ENCODE data around the gene SCO2. TPM values are rescaled to one million over a fixed set of nuclear protein-coding genes. Genes with fewer than 3 reads are reported as not detected.
A peak's percentile ranks its signal among the peaks of the same experiment; 100 is the strongest.

SCO2 gene
- total and polyA plus RNA-seq, 4 donors: 4.7 to 11.6 (median 5.1) TPM; not detected in 1

DNA sequence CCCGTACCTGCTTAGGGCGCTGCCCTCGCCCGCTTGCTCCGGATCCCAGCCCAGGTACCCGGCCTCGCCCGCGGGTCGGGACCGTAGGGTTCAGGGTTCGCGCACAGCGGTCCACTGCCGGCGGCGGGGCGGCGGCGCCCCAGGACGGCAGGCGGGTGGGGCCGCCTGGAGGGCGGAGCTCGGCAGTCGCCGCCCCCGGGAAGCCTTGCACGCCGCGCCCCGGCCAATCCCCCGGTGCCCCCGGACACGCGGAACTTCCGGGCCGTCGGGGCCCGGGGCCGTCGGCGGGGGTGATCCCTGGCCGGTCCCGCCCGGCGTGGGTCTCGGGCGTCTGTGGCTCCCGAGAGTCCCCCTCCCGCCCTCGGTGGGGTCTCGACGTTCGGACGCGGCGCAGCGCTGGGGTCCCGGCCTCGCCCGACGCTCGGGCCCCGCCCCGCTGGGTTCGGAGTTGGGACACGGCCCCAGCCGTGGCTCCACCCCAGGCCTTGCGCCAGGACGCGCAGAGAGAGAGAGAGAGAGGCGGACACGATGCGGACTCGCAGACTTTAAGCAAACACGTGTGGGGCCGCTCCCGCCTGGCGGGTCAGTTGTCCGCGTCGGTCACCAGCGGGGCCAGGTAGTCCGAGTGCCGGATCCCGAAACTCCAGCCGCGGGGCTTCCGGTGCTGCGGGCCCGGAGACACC is 4.6 kb upstream of the SCO2 start, which contains the start of gene TYMP:
TYMP (minus strand) TSS at position 116 of the 683 bp plus-strand sequence. CDS start 303 bp downstream, outside the sequence.
- Histone ChIP-seq H3K9me3 (ENCODE audit: control insufficient read depth, low read length) (no peaks in the 10 kb centered on the region), H3K36me3 (ENCODE audit: control insufficient read depth in 1 of 2, insufficient read depth in 2 of 2, low read length in 1 of 2) (no peaks in the 10 kb centered on the region), H3K4me1 (ENCODE audit: control insufficient read depth in 1 of 2, insufficient read depth in 2 of 2, low read length in 2 of 2) (no peaks in the 10 kb centered on the region), H3K27me3 (ENCODE audit: control insufficient read depth in 1 of 2, insufficient read depth in 2 of 2, low read length in 1 of 2) (no peaks in the 10 kb centered on the region), H3K27ac (ENCODE audit: low read depth in 1 of 2, low read length in 2 of 2) (no peak within 1 kb of the TSS), H3K4me3 (ENCODE audit: low read length in 2 of 2) (no peak within 1 kb of the TSS)
- intact Hi-C loops (cut with DNase I): loop anchor here in 1 of 2 donors (5.0 kb wide), 1 partner anchor 32 kb away; the partner anchor contains the start of gene SYCE3
- DNase-seq (peak; percentile 95), ATAC-seq (ENCODE audit: low FRiP score) (peak; percentile 55)
- 1 to 2% methylated on average over 59 to 92 of the region's 92 CpGs for WGBS, 2 donors

DNA sequence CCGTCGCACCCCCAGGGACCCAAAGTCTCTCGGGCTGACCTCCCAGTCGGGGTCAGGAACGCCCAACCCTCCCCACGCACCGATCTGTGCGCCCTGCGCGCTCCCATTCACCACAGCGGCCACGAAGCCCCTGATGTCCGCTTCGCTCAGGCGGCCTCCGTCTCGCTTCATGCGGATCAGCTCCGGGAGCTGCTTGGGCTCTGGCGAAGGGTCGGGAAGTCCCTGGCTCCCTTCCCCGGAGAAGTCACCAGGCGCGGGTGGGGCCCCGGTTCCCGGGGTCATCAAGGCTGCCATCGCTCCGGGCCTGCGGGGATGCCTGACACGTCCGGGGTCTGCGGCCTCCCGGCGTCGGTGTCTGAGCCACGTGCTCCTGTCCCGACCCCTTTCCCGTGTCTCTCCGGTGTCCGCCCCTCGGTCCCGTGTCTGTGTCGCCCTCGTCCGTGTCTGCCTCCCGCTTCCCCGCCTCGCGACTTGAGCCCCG is 4.1 kb upstream of the SCO2 start:
- intact Hi-C loops (cut with DNase I): loop anchor here in 1 of 2 donors (5.0 kb wide), 1 partner anchor 33 kb away; the partner anchor contains the start of gene SYCE3
- H3K4me1 ChIP-seq (ENCODE audit: control insufficient read depth in 1 of 2, insufficient read depth in 2 of 2, low read length in 2 of 2): no peaks in the 10 kb centered on the region
- 12 to 17% methylated on average over 32 to 50 of the region's 50 CpGs for WGBS, 2 donors
- DNase-seq: peak; percentile 80 to 86
- no peaks in the 10 kb centered on the region for H3K27me3 ChIP-seq (ENCODE audit: control insufficient read depth in 1 of 2, insufficient read depth in 2 of 2, low read length in 1 of 2)
- no peaks in the 10 kb centered on the region for H3K36me3 ChIP-seq (ENCODE audit: control insufficient read depth in 1 of 2, insufficient read depth in 2 of 2, low read length in 1 of 2)
- H3K9me3 ChIP-seq (ENCODE audit: control insufficient read depth, low read length): no peaks in the 10 kb centered on the region
- ATAC-seq (ENCODE audit: low FRiP score): no peak
- no peak overlapping the region for H3K4me3 ChIP-seq (ENCODE audit: low read length in 2 of 2)
- no peak overlapping the region for H3K27ac ChIP-seq (ENCODE audit: low read depth in 1 of 2, low read length in 2 of 2)

- ATAC-seq (ENCODE audit: low FRiP score) (no peak), DNase-seq (peak; percentile 74 to 78)
- no peaks in the 10 kb centered on the region for H3K4me1 ChIP-seq (ENCODE audit: control insufficient read depth in 1 of 2, insufficient read depth in 2 of 2, low read length in 2 of 2)
- WGBS, 2 donors: 56 to 61% methylated on average over 15 of the region's 15 CpGs
- no peaks in the 10 kb centered on the region for H3K9me3 ChIP-seq (ENCODE audit: control insufficient read depth, low read length)
- H3K36me3 ChIP-seq (ENCODE audit: control insufficient read depth in 1 of 2, insufficient read depth in 2 of 2, low read length in 1 of 2): no peaks in the 10 kb centered on the region
- H3K4me3 ChIP-seq (ENCODE audit: low read length in 2 of 2): no peak overlapping the region
- no peak overlapping the region for H3K27ac ChIP-seq (ENCODE audit: low read depth in 1 of 2, low read length in 2 of 2)
- intact Hi-C loops (cut with DNase I): loop anchor here in 1 of 2 donors (5.0 kb wide), 1 partner anchor 33 kb away; the partner anchor contains the start of gene SYCE3
- no peaks in the 10 kb centered on the region for H3K27me3 ChIP-seq (ENCODE audit: control insufficient read depth in 1 of 2, insufficient read depth in 2 of 2, low read length in 1 of 2)
Observed at GRCh38 chr22:50528682-50529415, 3.5 kb upstream of the SCO2 start.

DNA sequence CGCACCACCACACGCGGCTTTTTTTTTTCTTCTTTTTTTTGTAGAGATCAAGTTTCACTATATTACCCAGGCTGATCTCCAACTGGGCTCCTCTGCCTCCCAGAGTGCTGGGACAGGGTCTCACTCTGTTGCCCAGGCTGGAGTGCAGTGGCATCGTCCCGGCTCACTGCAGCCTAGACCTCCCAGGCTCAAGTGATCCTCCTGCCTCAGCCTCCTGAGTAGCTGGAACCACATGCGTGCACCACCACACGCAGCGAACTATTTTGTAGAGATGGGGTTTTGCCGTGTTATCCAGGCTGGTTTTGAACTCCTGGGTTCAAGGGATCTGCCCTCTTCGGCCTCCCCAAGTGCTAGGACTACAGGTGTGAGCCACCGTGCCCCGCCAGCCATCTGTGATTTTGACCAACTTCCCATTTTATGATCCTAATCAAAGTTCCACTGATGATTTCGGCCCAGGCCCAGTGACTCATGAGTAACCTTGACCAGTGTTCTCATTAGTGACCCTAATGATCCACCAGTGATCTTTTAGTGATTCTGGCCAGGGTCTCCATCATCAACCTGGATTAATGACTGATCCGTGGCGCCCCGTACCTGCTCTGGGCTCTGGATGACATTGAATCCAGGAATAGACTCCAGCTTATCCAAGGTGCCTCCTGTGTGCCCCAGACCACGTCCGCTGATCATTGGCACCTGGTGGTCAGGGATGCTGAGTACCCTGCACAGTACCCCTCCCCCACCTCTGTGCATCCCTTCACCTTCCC is 2.7 kb upstream of the SCO2 start:
- Histone ChIP-seq H3K4me3 (ENCODE audit: low read length in 2 of 2) (no peak overlapping the region), H3K4me1 (ENCODE audit: control insufficient read depth in 1 of 2, insufficient read depth in 2 of 2, low read length in 2 of 2) (no peaks in the 10 kb centered on the region), H3K27me3 (ENCODE audit: control insufficient read depth in 1 of 2, insufficient read depth in 2 of 2, low read length in 1 of 2) (no peaks in the 10 kb centered on the region), H3K9me3 (ENCODE audit: control insufficient read depth, low read length) (no peaks in the 10 kb centered on the region), H3K27ac (ENCODE audit: low read depth in 1 of 2, low read length in 2 of 2) (no peak overlapping the region), H3K36me3 (ENCODE audit: control insufficient read depth in 1 of 2, insufficient read depth in 2 of 2, low read length in 1 of 2) (no peaks in the 10 kb centered on the region)
- ATAC-seq (ENCODE audit: low FRiP score) (no peak), DNase-seq (no peak)
- 93 to 94% methylated on average over 18 of the region's 18 CpGs for WGBS, 2 donors
- intact Hi-C loops (cut with DNase I): loop anchor here in 1 of 2 donors (5.0 kb wide), 1 partner anchor 34 kb away; the partner anchor contains the start of gene SYCE3

- intact Hi-C loops (cut with DNase I): loop anchor here in 1 of 2 donors (5.0 kb wide), 1 partner anchor 35 kb away; the partner anchor contains the start of gene SYCE3
- peak in 1 of 2 donors; percentile 84 for DNase-seq
- Histone ChIP-seq H3K4me1 (ENCODE audit: control insufficient read depth in 1 of 2, insufficient read depth in 2 of 2, low read length in 2 of 2) (no peaks in the 10 kb centered on the region), H3K27me3 (ENCODE audit: control insufficient read depth in 1 of 2, insufficient read depth in 2 of 2, low read length in 1 of 2) (no peaks in the 10 kb centered on the region), H3K9me3 (ENCODE audit: control insufficient read depth, low read length) (no peaks in the 10 kb centered on the region), H3K36me3 (ENCODE audit: control insufficient read depth in 1 of 2, insufficient read depth in 2 of 2, low read length in 1 of 2) (no peaks in the 10 kb centered on the region), H3K4me3 (ENCODE audit: low read length in 2 of 2) (no peak overlapping the region), H3K27ac (ENCODE audit: low read depth in 1 of 2, low read length in 2 of 2) (no peak overlapping the region)
- WGBS, 2 donors: 64 to 72% methylated on average over 29 of the region's 29 CpGs
- no peak for ATAC-seq (ENCODE audit: low FRiP score)
Observed at GRCh38 chr22:50526834-50527801, 1.7 kb upstream of the SCO2 start.

- H3K4me3 ChIP-seq (ENCODE audit: low read length in 2 of 2): peak overlapping the region; percentile 50 to 51
- WGBS, 2 donors: 2 to 4% methylated on average over 56 to 77 of the region's 77 CpGs
- H3K27ac ChIP-seq (ENCODE audit: low read depth in 1 of 2, low read length in 2 of 2): peak overlapping the region in 1 of 2 donors; percentile 49
- H3K9me3 ChIP-seq (ENCODE audit: control insufficient read depth, low read length): no peaks in the 10 kb centered on the region
- ATAC-seq (ENCODE audit: low FRiP score) (peak; percentile 51), DNase-seq (peak; percentile 93)
- intact Hi-C loops (cut with DNase I): loop anchor here in 1 of 2 donors (5.0 kb wide), 1 partner anchor 36 kb away; the partner anchor contains the start of gene SYCE3
- H3K27me3 ChIP-seq (ENCODE audit: control insufficient read depth in 1 of 2, insufficient read depth in 2 of 2, low read length in 1 of 2): no peaks in the 10 kb centered on the region
- H3K36me3 ChIP-seq (ENCODE audit: control insufficient read depth in 1 of 2, insufficient read depth in 2 of 2, low read length in 1 of 2): no peaks in the 10 kb centered on the region
- H3K4me1 ChIP-seq (ENCODE audit: control insufficient read depth in 1 of 2, insufficient read depth in 2 of 2, low read length in 2 of 2): no peaks in the 10 kb centered on the region
Observed at GRCh38 chr22:50526108-50526833, 873 bp upstream of the SCO2 start.

GRCh38 chr22:50525858-50526107 is 385 bp upstream of the SCO2 start:
- intact Hi-C loops (cut with DNase I): loop anchor here (1.0 to 5.0 kb wide), 2 partner anchors 17 to 37 kb away; partner anchors contain the start of genes NCAPH2 (in 2 of the 2) and SYCE3 (in 1 of the 2)
- H3K36me3 ChIP-seq (ENCODE audit: control insufficient read depth in 1 of 2, insufficient read depth in 2 of 2, low read length in 1 of 2): no peaks in the 10 kb centered on the region
- H3K27ac ChIP-seq (ENCODE audit: low read depth in 1 of 2, low read length in 2 of 2): peak overlapping the region in 1 of 2 donors; percentile 54
- no peak for DNase-seq
- H3K9me3 ChIP-seq (ENCODE audit: control insufficient read depth, low read length): no peaks in the 10 kb centered on the region
- H3K4me1 ChIP-seq (ENCODE audit: control insufficient read depth in 1 of 2, insufficient read depth in 2 of 2, low read length in 2 of 2): no peaks in the 10 kb centered on the region
- H3K27me3 ChIP-seq (ENCODE audit: control insufficient read depth in 1 of 2, insufficient read depth in 2 of 2, low read length in 1 of 2): no peaks in the 10 kb centered on the region
- no peak for ATAC-seq (ENCODE audit: low FRiP score)
- 0 to 1% methylated on average over 15 to 33 of the region's 33 CpGs for WGBS, 2 donors
- peak overlapping the region; percentile 50 to 51 for H3K4me3 ChIP-seq (ENCODE audit: low read length in 2 of 2)

Data from aorta (tissue), 5 donors.